Left cardiac atrium (tissue), 4 donors: Measurements from ENCODE around the gene ZNF598. TPM values are rescaled to one million over a fixed set of nuclear protein-coding genes. Genes with fewer than 3 reads are reported as not detected.

Source experiments
- ATAC-seq, 2 donors: fragments of 200-7000 bp; cut with Tn5 transposase; one replicate each; pipeline ENCODE4 v1.9.1; 2020; ENCODE audit warnings: mild to moderate bottlenecking in 2 of 2, moderate library complexity in 2 of 2
- DNase-seq: peaks from one replicate; pipeline ENCODE4 v3.0.0-alpha.2; 2020
- intact Hi-C, 2 donors: fragments of 100-400 bp; cut with DNase I; formaldehyde crosslinking; loops; one replicate each; pipeline versions ENCODE4 v1.14.1 to v1.15.1; 2022 to 2023
- total RNA-seq, 2 donors: library from RNA; stranded (reverse); fragmentation: NEBNext Ultra II Directional; extraction: Animal tissue kit (Norgen Biotek cat#: 25700); gene quantifications; one replicate each; pipeline ENCODE4 v1.2.1, GENCODE V29; 2021
- donor health status: DM: no; HTN: yes; CAD: no.
- donor health status: DM: no; HTN: yes; CAD: no; lungs with severe emphysema.
- donor health status: DM: yes; HTN: yes; CAD: no.
- donor health status: Dilated cardiomyopathy.

ZNF598 gene
- total RNA-seq, 2 donors from 2014 or later: 14.7 to 22.9 TPM

DNA sequence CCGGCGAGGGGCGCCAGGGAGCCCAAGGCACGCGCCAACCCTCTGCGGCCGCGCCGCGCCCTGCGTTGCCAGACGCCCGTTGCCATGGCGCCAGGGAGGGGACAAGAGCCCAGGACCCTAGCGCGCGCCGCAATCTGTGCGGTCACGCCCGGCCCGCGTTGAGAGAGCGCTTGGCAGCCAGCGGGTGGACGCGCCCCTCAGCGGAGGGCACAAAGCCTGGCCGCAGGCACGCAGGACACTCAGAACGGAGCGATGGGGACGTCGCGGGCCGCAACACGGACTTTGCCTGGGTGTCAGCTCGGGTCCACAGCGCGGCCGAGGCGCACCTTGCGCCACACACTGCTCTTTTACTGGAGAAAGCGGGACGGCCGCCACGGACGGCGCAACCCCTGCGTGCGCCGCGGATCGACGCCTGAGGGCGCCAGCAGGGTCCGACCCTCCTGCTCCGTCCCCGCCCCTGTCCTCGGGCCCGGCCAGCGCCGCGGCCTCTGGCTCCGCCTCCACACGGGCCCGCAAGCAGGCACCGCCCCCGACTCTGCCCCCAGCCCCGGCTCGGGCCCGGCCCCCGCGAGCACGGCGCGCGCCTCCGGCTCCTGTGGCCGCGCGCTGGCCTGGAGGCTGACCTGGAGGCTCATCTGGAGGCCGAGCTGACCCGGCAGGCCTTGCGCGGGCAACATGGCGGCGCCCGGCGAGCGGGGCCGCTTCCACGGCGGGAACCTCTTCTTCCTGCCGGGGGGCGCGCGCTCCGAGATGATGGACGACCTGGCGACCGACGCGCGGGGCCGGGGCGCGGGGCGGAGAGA, 25.9 kb downstream of the ZNF598 start, which contains the start of gene GFER:
Gene GFER (plus strand): TSS at position 650 of the 803 bp plus-strand sequence. CDS start 26 bp downstream, at position 676.
- intact Hi-C loops: no loop called here
- ATAC-seq: peak; percentile 96
- DNase-seq: peak; percentile 91

DNA sequence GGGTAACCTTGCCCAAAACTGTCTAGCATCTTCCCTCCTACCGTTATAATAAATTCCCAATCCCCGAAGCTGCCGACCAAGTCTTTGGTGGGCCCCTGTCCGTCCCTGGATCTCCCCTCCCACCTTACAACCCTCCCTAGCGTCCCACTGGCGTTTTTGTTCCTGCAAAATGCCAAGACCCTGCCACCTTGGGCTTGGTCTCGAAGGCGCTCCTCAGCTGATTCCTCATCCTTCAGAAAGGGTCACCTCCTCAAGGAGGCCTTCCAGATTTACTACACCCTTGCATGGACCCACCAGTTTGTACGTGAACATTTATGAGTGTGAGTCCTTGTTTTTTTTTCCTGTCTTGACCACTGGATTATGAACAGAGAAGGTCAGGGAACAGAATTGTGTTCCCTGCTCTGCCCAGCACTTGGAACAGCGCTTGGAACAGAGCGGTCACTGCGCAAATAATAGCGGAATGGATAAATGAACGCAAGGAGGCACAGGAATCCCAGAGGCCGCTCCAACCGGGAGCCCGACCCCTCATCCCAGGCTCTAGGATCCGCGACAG, 26.6 kb downstream of the ZNF598 start:
- DNase-seq (no peak), ATAC-seq (no peak)
- intact Hi-C loops: no loop called here

DNA sequence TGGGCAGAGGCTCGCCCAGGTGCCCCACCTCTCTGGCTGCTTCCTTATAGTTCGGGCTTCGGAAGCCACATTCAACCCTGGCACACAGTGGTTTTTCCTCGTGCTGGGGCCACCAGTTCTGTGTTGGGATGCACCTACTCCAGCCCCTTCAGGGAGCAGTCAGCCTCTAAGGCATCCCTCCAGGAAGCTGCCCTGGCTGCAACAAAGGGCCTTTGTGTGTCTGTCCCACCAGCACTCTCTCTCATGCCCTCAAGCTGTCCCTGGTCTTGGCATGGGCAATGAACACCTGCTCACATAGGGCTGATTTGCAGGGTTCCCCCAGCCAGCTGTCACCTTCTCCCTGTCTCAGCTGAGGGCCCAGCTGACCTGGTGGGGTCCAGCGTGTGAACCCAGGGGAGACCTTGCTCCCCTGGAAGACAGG, 27.6 kb downstream of the ZNF598 start:
- DNase-seq (no peak), ATAC-seq (no peak)
- intact Hi-C loops: no loop called here

DNA sequence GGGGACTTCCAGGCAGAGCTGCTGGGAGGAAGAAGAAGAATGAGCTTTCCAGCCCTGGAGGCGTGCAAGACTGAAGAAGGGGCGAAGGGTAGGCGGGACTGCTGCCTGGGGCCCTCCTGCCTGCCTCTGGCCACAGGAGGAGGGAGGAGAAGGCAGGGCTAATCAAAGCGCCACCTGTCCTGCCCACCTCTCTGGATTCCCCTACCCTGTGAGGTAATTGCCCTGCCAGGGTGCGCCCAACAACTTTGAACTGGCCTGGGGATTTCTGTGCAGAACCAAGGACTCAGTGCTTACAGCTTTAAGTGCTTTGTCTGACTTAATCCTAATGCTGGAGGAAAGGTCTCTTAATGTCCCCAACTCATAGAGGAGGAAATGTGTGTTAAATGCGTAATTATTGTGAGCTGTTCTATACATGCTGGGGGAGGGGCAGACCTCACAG, 28.2 kb downstream of the ZNF598 start, which contains the start of gene NOXO1:
Gene NOXO1 (minus strand): TSS at position 72 of the 439 bp plus-strand sequence. CDS start 290 bp downstream, outside the sequence.
- ATAC-seq (no peak), DNase-seq (no peak)
- intact Hi-C loops: no loop called here

DNA sequence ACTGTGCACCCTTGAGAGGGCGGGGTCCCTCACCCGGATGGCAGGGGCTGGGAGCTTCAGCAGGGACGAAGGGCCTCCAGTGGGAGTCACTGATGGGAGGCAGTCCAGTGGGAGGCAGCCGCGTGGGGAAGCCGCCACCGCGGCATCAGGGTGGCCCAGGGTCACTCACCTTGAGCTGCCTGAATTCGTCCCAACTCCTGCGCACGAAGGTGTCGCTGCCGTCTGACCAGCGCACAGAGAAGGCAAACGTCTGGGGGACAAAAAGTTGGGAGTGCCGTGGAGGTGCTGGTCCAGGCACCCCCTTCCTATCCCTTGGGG, 28.9 kb downstream of the ZNF598 start:
- intact Hi-C loops: no loop called here
- DNase-seq (no peak), ATAC-seq (no peak)

DNA sequence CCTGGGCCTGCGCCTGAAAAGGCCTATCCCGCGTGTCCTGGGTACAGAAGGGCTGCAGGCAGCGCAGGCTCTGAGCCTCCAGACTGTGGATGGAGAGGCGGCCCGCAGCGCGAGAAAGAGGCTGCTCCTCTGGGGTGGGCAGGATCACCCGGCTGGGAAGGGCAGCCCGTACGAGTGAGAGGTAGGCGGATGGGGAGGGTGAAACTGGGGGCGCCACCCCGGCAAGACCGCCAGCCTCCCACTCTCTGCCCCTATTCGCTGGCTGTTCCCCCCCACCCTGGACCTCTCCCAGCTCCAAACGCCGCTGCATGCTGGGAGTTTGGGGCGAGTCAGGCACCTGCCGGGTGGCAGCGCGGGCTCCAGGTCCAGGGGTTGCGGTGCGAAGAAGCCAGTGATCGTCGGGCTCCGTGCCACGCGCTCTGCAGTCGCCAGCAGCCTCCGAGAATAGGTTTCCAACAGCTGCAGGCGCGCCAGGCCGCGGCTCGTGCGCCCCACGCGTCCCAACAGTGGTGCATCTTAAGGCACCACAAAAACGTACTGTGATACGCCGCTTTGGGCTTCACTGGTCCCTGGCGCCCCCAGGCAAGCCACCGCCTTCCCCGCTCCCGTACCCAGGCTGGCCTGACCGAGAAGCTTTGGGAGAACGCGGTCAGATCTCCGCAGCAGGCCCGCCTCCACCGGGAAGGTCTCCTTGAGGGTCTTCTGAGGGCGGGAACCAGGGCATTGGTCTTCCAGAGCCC, 29.4 kb downstream of the ZNF598 start:
- DNase-seq (no peak), ATAC-seq (no peak)
- intact Hi-C loops: no loop called here

DNA sequence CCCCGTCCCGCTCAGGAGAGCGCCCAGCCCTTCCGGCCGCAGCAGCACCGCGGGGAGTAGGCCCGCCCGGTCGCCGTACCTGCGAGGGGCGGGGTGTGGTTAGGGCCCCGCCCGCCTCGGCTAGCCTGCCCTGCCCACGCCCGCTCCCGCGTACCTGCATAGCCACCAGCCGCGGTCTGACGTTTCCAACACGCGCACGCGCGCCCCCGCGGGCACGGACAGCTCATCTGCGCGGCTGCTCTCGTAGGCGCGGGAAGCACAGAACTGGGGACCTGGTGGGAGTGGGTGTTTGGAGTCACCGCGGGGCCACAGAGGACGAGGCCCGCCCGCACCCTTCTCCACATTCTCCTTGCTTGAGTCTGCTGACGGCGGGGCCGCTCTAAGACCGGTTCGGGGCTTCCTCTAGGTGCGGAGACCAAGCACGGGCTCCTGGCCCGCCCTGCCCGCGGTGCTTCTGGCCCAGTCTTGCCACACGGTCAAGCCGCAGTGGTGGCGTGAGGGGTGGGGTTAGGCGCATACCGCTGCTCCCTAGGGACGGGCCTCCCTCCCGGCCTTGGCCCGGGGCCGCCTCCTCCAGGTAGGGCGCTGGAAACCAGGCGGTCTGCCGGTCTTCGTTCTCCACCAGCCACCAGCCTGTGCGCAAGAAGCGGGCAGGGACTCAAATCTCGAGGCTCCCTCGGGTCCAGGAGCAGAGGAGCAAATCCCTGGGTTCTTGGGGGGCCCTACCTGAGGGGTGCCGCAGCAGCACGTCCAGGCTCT, 30.2 kb downstream of the ZNF598 start:
- intact Hi-C loops: no loop called here
- DNase-seq (no peak), ATAC-seq (peak in 1 of 2 donors; percentile 4)

DNA sequence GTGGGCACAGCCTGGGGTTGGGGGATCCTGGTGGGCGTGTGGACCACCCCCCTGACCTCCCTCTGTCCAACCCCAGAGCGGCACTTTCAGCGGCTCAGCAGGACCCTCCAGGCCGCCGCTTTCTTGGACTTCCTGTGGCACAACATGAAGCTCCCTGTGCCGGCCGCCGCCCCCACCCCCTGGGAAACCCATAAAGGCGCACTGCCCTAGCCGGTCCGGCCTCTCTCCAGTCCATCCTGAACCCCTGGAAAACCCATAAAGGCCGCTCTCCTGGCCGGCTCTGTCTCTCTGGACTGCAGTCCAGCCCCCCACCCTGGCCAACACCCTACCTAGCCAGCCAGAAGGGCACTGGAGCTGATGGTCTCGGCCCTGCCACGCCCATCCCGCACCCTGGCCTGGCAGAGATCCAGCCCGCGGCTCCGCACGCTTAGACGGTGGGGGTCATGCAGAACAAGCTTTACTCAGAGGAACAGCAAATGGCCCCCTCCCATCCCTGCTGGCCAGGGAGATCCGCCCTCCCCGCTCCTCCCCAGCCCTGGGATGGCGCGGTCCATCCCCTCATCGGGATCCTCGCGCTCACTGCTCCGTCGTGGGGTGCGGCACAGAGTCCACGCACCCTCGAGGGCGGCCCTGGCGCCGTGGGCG, 31.0 kb downstream of the ZNF598 start:
- intact Hi-C loops: no loop called here
- DNase-seq: no peak
- ATAC-seq: no peak

DNA sequence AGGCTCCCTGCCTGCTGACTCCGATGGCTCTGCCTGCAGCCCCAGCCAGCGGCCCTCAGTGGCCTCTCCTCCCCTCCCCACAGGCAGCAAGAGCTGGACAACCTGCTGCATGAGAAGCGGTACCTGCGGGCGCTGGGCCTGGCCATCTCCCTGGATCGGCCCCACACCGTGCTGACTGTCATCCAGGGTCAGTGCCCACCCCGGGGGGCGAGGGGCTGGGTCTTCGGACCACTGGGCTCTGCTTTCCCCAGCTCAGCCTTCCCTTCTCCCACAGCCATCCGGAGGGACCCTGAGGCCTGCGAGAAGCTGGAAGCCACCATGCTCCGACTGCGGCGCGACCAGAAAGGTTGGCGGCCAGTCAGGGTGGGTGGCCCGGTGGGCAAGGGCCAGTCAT, 31.7 kb downstream of the ZNF598 start:
- no peak for ATAC-seq
- intact Hi-C loops: no loop called here
- DNase-seq: no peak

DNA sequence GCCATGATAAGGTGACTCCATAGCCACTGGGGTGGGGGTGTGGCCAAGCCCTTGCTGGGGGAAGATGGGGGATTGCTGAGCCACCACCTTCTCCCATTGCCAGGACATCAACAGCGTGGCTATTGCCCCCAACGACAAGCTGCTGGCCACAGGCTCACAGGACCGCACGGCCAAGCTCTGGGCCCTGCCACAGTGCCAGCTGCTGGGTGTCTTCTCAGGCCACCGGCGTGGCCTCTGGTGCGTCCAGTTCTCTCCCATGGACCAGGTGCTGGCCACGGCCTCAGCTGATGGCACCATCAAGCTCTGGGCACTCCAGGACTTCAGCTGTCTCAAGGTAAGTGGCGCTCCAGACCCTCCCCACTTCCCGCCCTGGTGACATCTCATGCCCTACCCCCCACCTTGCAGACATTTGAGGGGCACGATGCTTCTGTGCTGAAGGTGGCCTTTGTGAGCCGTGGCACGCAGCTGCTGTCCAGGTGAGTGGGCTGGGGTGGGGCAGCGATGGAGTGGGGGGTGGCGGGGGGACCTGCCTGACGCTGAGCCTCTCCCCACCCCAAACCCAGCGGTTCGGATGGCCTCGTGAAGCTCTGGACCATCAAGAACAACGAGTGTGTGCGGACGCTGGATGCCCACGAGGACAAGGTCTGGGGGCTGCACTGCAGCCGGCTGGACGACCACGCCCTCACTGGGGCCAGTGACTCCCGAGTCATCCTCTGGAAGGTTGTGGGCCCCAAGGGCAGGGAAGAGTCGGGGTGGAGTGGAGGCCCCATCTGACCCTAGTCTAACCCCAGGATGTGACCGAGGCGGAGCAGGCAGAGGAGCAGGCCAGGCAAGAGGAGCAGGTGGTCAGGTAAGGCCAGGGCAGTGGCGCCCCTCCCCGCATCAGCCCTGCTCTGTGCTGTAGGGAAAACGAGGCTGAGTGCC, 32.4 kb downstream of the ZNF598 start:
- ATAC-seq (no peak), DNase-seq (no peak)
- intact Hi-C loops: no loop called here

DNA sequence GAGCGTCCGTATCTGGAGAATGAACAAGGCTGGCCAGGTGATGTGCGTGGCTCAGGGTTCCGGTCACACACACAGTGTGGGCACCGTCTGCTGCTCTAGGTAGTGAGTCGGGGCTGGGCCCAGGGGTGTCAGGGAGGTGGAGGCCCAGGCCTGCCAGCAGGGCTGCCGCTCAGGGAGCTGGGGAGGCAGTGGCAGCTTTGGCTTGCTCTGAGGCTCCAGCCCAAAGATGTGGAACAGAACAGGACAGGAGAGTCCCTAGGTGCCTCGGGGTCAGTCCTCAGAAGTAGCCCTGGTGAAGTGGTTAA, 33.5 kb downstream of the ZNF598 start:
- no peak for ATAC-seq
- intact Hi-C loops: no loop called here
- DNase-seq: no peak

DNA sequence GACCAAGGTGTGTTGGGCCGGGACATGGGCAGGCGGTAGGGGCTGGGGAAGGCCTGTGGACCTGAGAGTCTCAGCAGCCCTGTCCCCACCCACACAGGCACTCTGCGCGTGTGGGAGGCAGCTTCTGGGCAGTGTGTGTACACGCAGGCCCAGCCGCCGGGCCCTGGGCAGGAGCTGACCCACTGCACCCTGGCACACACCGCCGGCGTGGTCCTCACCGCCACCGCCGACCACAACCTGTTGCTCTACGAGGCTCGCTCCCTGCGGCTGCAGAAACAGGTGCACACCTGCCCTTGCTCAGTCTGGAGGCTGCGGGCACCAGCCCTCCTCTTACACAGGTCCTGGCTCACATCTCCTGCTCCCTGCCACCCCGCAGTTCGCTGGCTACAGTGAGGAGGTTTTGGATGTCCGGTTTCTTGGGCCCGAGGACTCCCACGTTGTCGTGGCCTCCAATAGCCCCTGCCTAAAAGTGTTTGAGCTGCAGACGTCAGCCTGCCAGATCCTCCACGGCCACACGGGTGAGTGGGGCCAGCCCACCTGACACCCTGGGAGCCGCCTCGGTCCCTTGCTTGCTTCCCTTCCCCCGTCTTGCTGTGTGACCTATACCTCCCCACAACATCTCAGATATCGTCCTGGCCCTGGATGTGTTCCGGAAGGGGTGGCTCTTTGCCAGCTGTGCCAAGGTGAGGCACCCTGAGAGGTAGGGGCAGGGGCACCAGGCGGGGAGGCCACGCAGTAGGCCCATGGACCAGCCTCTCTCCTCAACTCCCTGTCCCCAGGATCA, 34.0 kb downstream of the ZNF598 start:
- intact Hi-C loops: no loop called here
- no peak for DNase-seq
- ATAC-seq: no peak

DNA sequence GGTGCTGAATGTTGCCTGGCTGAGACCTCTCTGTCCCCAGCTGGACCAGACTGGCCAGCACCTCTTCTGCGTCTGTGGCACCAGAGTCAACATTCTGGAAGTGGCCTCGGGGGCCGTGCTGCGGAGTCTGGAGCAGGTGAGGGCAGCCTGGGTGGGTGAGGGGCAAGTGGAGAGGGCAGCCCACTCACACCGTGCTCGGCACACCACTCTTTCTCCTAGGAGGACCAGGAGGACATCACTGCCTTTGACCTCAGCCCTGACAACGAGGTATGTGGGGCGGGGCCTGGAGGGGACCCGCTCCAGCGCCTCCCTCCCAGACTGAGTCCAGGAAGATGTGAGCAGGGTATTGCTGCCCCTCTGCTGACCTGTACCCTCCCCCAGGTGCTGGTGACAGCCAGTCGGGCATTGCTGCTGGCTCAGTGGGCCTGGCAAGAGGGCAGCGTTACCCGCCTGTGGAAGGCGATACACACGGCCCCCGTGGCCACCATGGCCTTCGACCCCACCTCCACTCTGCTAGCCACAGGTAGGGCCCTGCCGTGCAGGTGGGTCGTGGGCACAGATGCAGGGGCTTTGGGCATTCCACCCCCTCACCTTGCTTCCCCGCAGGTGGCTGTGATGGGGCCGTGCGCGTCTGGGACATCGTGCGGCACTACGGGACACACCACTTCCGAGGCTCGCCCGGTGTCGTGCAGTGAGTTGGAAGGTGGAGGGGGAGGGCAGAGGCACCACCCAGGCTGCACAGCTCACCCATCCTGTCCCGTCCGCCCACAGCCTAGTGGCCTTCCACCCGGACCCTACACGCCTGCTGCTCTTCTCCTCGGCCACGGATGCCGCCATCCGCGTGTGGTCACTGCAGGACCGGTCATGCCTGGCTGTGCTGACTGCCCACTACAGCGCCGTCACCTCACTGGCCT, 35.2 kb downstream of the ZNF598 start:
- DNase-seq: peak; percentile 17
- intact Hi-C loops: no loop called here
- ATAC-seq: no peak

DNA sequence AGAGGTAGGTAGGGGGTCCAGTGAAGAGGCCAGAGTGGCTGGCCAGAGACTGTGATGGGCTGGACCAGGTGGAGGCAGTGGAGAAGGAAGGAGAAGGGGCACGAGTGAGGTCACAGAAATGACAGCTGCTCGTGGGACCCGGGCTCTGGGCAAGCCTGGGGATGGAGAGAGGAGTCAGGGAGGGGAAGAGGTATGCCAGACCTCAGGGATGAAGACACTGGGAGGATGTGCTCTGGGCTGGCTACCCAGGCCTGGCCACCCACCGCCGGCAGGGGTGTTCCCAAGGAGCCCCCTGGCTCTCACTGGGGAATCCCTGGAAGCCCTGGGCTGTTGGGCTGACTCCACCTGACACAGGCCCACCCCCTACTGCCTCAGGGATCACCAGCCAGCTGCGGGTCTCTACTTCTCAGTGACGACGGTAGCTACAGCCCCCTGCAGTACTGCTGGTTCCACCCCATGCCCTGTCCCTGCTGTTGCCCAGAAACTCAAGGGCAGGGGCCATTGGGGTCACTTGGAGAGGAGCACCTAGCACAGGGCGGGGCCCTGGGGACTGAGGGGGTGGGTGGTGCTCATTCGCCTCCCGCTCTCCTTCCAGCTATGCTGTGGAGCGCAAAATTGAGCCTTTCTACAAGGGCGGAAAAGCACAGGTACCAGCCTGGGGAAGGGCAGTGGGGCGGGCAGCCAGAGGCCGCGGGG, 36.0 kb downstream of the ZNF598 start:
- no peak for ATAC-seq
- intact Hi-C loops: no loop called here
- DNase-seq: peak; percentile 21

DNA sequence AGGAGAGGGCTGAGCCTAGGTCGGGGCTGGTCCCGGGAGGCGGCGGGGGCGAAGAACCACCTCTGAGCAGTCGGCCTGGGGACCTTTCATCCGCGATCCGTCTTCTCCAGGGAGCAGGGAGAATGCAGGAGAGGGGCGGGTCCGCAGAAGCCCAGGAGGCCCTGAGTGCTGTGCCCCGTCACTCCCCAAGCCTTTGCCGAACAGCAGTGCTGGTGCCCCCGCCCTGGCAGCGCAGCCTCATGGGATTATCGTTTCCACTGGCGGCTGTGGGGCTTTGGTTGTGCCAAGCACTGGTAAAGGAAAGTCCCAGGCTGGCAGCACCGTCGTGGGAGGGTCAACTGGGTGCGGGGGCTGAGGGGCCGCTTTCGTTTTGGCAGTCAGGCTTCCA, 37.1 kb downstream of the ZNF598 start:
- intact Hi-C loops: no loop called here
- DNase-seq (peak; percentile 25), ATAC-seq (no peak)
